Prostate gland (tissue), 2 donors: ENCODE measurements around the gene CENPP. TPM values are rescaled to one million over a fixed set of nuclear protein-coding genes. Genes with fewer than 3 reads are reported as not detected.

Source experiments
- DNase-seq: peaks from one replicate; pipeline ENCODE4 v3.0.0-alpha.2; 2019; ENCODE audit warnings: low spot score
- H3K27ac ChIP-seq, 2 donors: fragments of 200-600 bp; sonication (generic); 2 replicates each; pipeline ENCODE4 v1.5.1; 2017 to 2019
- H3K27me3 ChIP-seq: fragments of 200-600 bp; sonication (generic); replicated peaks from 2 replicates; pipeline ENCODE4 v1.5.1; 2019; ENCODE audit not compliant: insufficient read depth
- H3K36me3 ChIP-seq, 2 donors: fragments of 200-600 bp; sonication (generic); 1 replicate in 1 of 2; 2 replicates in 1 of 2; pipeline versions ENCODE4 v1.5.1 to v1.8.1; 2017 to 2019
- H3K4me1 ChIP-seq: fragments of 200-600 bp; sonication (generic); replicated peaks from 2 replicates; pipeline ENCODE4 v1.5.1; 2019
- H3K4me3 ChIP-seq, 2 donors: fragments of 200-600 bp; sonication (generic); 2 replicates each; pipeline ENCODE4 v1.5.1; 2017 to 2019
- H3K9me3 ChIP-seq: fragments of 200-600 bp; sonication (generic); 2 replicates; pipeline ENCODE4 v1.5.1; 2017
- POLR2A ChIP-seq: fragments of 450-650 bp; IDR thresholded peaks from one replicate; pipeline ENCODE4 v1.6.1; 2016; ENCODE audit warnings: antibody characterized with exemption, mild to moderate bottlenecking
- POLR2AphosphoS5 ChIP-seq: sonication (generic); formaldehyde crosslinking; IDR thresholded peaks from one replicate; pipeline ENCODE4 v1.6.1; 2017; ENCODE audit warnings: antibody characterized with exemption
- WGBS: methylation state at CpG from one replicate; pipeline ENCODE4 v1.1.5; 2018; 5-methylcytosine and 5-hydroxymethylcytosine counted together
- intact Hi-C: fragments of 100-400 bp; cut with DNase I; formaldehyde crosslinking; loops from one replicate; pipeline ENCODE4 v1.14.2; 2022
- total RNA-seq, 2 donors: library from RNA; depleted of rRNA; stranded (reverse); fragments of >200 nt; gene quantifications; one replicate each; pipeline ENCODE4 v1.1.0, GENCODE V29; 2016
- TF ChIP-seq, protein P1 (sequence below), 4 experiments: fragments of 200-600 bp in 2 of 4; fragments of 450-650 bp in 2 of 4; sonication (generic) in 2 of 4; IDR thresholded peaks; 1 replicate in 3 of 4; 2 replicates in 1 of 4; pipeline ENCODE4 v1.5.1; 2016 to 2019; ENCODE audit warnings: antibody characterized with exemption in 4 of 4, mild to moderate bottlenecking in 2 of 4, moderate library complexity in 2 of 4

The CENPP gene
- total RNA-seq, 2 donors from 2014 or later, result 1.4 to 21.5 TPM

GRCh38 chr9:92665836-92666235, 340.1 kb downstream of the CENPP start:
- Histone ChIP-seq H3K36me3 (no peaks in the 10 kb centered on the region), H3K4me1 (peaks cover 6% of the 10 kb centered on the region), H3K27ac (no peak overlapping the region), H3K27me3 (no peaks in the 10 kb centered on the region), H3K4me3 (no peak overlapping the region), H3K9me3 (no peaks in the 10 kb centered on the region)
- WGBS, result 83% methylated on average over 3 of the region's 3 CpGs
- TF ChIP-seq POLR2A (no peak), POLR2AphosphoS5 (no peak)
- TF ChIP-seq, protein P1, sequence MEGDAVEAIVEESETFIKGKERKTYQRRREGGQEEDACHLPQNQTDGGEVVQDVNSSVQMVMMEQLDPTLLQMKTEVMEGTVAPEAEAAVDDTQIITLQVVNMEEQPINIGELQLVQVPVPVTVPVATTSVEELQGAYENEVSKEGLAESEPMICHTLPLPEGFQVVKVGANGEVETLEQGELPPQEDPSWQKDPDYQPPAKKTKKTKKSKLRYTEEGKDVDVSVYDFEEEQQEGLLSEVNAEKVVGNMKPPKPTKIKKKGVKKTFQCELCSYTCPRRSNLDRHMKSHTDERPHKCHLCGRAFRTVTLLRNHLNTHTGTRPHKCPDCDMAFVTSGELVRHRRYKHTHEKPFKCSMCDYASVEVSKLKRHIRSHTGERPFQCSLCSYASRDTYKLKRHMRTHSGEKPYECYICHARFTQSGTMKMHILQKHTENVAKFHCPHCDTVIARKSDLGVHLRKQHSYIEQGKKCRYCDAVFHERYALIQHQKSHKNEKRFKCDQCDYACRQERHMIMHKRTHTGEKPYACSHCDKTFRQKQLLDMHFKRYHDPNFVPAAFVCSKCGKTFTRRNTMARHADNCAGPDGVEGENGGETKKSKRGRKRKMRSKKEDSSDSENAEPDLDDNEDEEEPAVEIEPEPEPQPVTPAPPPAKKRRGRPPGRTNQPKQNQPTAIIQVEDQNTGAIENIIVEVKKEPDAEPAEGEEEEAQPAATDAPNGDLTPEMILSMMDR (IDR thresholded peaks at IDR 0.05), result no peak
- DNase-seq, result no peak
- intact Hi-C loops, result no loop called here

GRCh38 chr9:92666236-92666635, 340.5 kb downstream of the CENPP start:
- peaks cover 6% of the 10 kb centered on the region for H3K4me1 ChIP-seq
- H3K9me3 ChIP-seq, result no peaks in the 10 kb centered on the region
- intact Hi-C loops, result no loop called here
- 74% methylated on average over 6 of the region's 6 CpGs for WGBS
- H3K36me3 ChIP-seq, result no peaks in the 10 kb centered on the region
- no peaks in the 10 kb centered on the region for H3K27me3 ChIP-seq
- no peak for DNase-seq
- no peak overlapping the region for H3K27ac ChIP-seq
- H3K4me3 ChIP-seq, result no peak overlapping the region
- no peak for TF ChIP-seq POLR2AphosphoS5
- TF ChIP-seq, protein P1 (IDR thresholded peaks at IDR 0.05), result no peak
- TF ChIP-seq POLR2A, result no peak

- no peak overlapping the region for H3K4me3 ChIP-seq
- no peak for DNase-seq
- H3K27me3 ChIP-seq, result no peaks in the 10 kb centered on the region
- no peak for TF ChIP-seq POLR2A
- TF ChIP-seq, protein P1 (IDR thresholded peaks at IDR 0.05), result no peak
- no peak for TF ChIP-seq POLR2AphosphoS5
- no peak overlapping the region for H3K27ac ChIP-seq
- H3K36me3 ChIP-seq, result no peaks in the 10 kb centered on the region
- no peaks in the 10 kb centered on the region for H3K9me3 ChIP-seq
- intact Hi-C loops, result no loop called here
- 88% methylated on average over 8 of the region's 8 CpGs for WGBS
- peaks cover 6% of the 10 kb centered on the region for H3K4me1 ChIP-seq
Measured at GRCh38 chr9:92666912-92667532, 341.3 kb downstream of the CENPP start.

GRCh38 chr9:92668746-92669526, 343.2 kb downstream of the CENPP start:
- peak overlapping the region; percentile 79 to 92 for H3K4me3 ChIP-seq
- H3K27ac ChIP-seq, result peak overlapping the region; percentile 60 to 65
- no peaks in the 10 kb centered on the region for H3K9me3 ChIP-seq
- TF ChIP-seq, protein P1 (IDR thresholded peaks at IDR 0.05), result no peak
- TF ChIP-seq POLR2A, result no peak
- TF ChIP-seq POLR2AphosphoS5, result no peak
- no peak for DNase-seq
- intact Hi-C loops, result no loop called here
- H3K36me3 ChIP-seq, result no peaks in the 10 kb centered on the region
- H3K4me1 ChIP-seq, result peaks cover 6% of the 10 kb centered on the region
- 22% methylated on average over 13 of the region's 14 CpGs for WGBS
- H3K27me3 ChIP-seq, result no peaks in the 10 kb centered on the region
